Thyroid gland (tissue), 4 donors: ENCODE measurements around the gene SPEM3. TPM values are rescaled to one million over a fixed set of nuclear protein-coding genes. Genes with fewer than 3 reads are reported as not detected.

Experiments used
- DNase-seq, 2 donors: peaks; one replicate each; pipeline ENCODE4 v3.0.0-alpha.2; 2019
- H3K27ac ChIP-seq, 3 donors: fragments of 200-600 bp; sonication (generic); 1 replicate in 2 of 3; 2 replicates in 1 of 3; pipeline ENCODE4 v1.5.1; 2016 to 2019; ENCODE audit warnings: mild to moderate bottlenecking in 1 of 3, moderate library complexity in 1 of 3
- H3K27me3 ChIP-seq: fragments of 200-600 bp; sonication (generic); one replicate; pipeline ENCODE4 v1.5.1; 2019
- H3K36me3 ChIP-seq, 2 donors: fragments of 200-600 bp; sonication (generic); one replicate each; pipeline ENCODE4 v1.5.1; 2016 to 2019
- H3K4me1 ChIP-seq, 2 donors: fragments of 200-600 bp; sonication (generic); one replicate each; pipeline ENCODE4 v1.5.1; 2017 to 2019
- H3K4me3 ChIP-seq, 3 donors: fragments of 200-600 bp; sonication (generic); replicated peaks in 1 of 3; 1 replicate in 2 of 3; 2 replicates in 1 of 3; pipeline ENCODE4 v1.5.1; 2016; ENCODE audit warnings: mild to moderate bottlenecking in 1 of 3
- H3K9me3 ChIP-seq: fragments of 200-600 bp; sonication (generic); one replicate; pipeline ENCODE4 v1.5.1; 2017
- CTCF ChIP-seq, 6 experiments: fragments of 200-600 bp in 3 of 6; fragments of 450-650 bp in 3 of 6; sonication (generic) in 3 of 6; IDR thresholded peaks; one replicate each; pipeline ENCODE4 v1.5.1; 2016 to 2019; ENCODE audit warnings: antibody characterized with exemption in 6 of 6, mild to moderate bottlenecking in 2 of 6, inconsistent platforms in 1 of 6, moderate library complexity in 1 of 6
- POLR2A ChIP-seq, 2 donors: fragments of 450-650 bp; IDR thresholded peaks; one replicate each; pipeline ENCODE4 v1.6.1; 2017; ENCODE audit warnings: antibody characterized with exemption in 2 of 2, mild to moderate bottlenecking in 2 of 2, moderate library complexity in 1 of 2
- WGBS, 2 donors: methylation state at CpG; one replicate each; pipeline ENCODE4 v1.1.5; 2017; 5-methylcytosine and 5-hydroxymethylcytosine counted together
- intact Hi-C: fragments of 100-400 bp; cut with DNase I; formaldehyde crosslinking; loops from one replicate; pipeline ENCODE4 v1.15.1; 2023
- total RNA-seq, 4 donors: library from RNA; depleted of rRNA; stranded (reverse); fragments of >200 nt; gene quantifications; one replicate each; pipeline ENCODE4 v1.2.3, GENCODE V29; 2016

The SPEM3 gene
- total RNA-seq, 4 donors from 2014 or later, result not detected

- no peak for DNase-seq
- intact Hi-C loops, result no loop called here
- H3K4me3 ChIP-seq, result no peak overlapping the region
- no peak overlapping the region for H3K27ac ChIP-seq
- H3K9me3 ChIP-seq, result no peaks in the 10 kb centered on the region
- no peaks in the 10 kb centered on the region for H3K27me3 ChIP-seq
- H3K4me1 ChIP-seq, result no peaks in the 10 kb centered on the region
- TF ChIP-seq CTCF (IDR thresholded peaks at IDR 0.05) (no peak), POLR2A (IDR thresholded peaks at IDR 0.05) (no peak)
- 88 to 90% methylated on average over 3 of the region's 8 CpGs for WGBS, 2 donors
- H3K36me3 ChIP-seq, result no peaks in the 10 kb centered on the region
These were observed 2.9 kb upstream of the SPEM3 start for GRCh38 chr17:7425756-7426155.

- Histone ChIP-seq H3K4me1 (no peaks in the 10 kb centered on the region), H3K4me3 (no peak overlapping the region), H3K9me3 (no peaks in the 10 kb centered on the region), H3K27me3 (no peaks in the 10 kb centered on the region), H3K27ac (no peak overlapping the region), H3K36me3 (no peaks in the 10 kb centered on the region)
- no peak for TF ChIP-seq CTCF (IDR thresholded peaks at IDR 0.05)
- no peak for TF ChIP-seq POLR2A (IDR thresholded peaks at IDR 0.05)
- intact Hi-C loops, result no loop called here
- 91 to 95% methylated on average over 29 to 33 of the region's 33 CpGs for WGBS, 2 donors
- DNase-seq, result no peak
These were observed 2.3 kb upstream of the SPEM3 start for GRCh38 chr17:7426203-7426863.

GRCh38 chr17:7426896-7427489, 1.7 kb upstream of the SPEM3 start:
- WGBS, 2 donors, result 89 to 94% methylated on average over 2 to 19 of the region's 29 CpGs
- Histone ChIP-seq H3K36me3 (no peaks in the 10 kb centered on the region), H3K4me1 (no peaks in the 10 kb centered on the region), H3K4me3 (no peak overlapping the region), H3K9me3 (no peaks in the 10 kb centered on the region), H3K27ac (no peak overlapping the region), H3K27me3 (no peaks in the 10 kb centered on the region)
- intact Hi-C loops, result no loop called here
- no peak for TF ChIP-seq CTCF (IDR thresholded peaks at IDR 0.05)
- no peak for TF ChIP-seq POLR2A (IDR thresholded peaks at IDR 0.05)
- DNase-seq, result no peak

GRCh38 chr17:7427549-7427948, 1.1 kb upstream of the SPEM3 start:
- Histone ChIP-seq H3K9me3 (no peaks in the 10 kb centered on the region), H3K4me3 (no peak overlapping the region), H3K36me3 (no peaks in the 10 kb centered on the region), H3K27me3 (no peaks in the 10 kb centered on the region), H3K27ac (no peak overlapping the region), H3K4me1 (no peaks in the 10 kb centered on the region)
- intact Hi-C loops, result no loop called here
- DNase-seq, result no peak
- 89 to 92% methylated on average over 7 of the region's 7 CpGs for WGBS, 2 donors
- TF ChIP-seq POLR2A (IDR thresholded peaks at IDR 0.05) (no peak), CTCF (IDR thresholded peaks at IDR 0.05) (no peak)

- Histone ChIP-seq H3K4me3 (no peak overlapping the region), H3K9me3 (no peaks in the 10 kb centered on the region), H3K4me1 (no peaks in the 10 kb centered on the region), H3K36me3 (no peaks in the 10 kb centered on the region), H3K27me3 (no peaks in the 10 kb centered on the region), H3K27ac (no peak overlapping the region)
- TF ChIP-seq CTCF (IDR thresholded peaks at IDR 0.05) (no peak), POLR2A (IDR thresholded peaks at IDR 0.05) (no peak)
- whole genome bisulfite sequencing, 2 donors, result 85 to 92% methylated on average over 7 to 10 of the region's 10 CpGs
- intact Hi-C loops, result no loop called here
- no peak for DNase-seq
These were observed 1.1 kb downstream of the SPEM3 start for GRCh38 chr17:7429722-7430121.
